Activated T-cell treated with anti-CD3 and anti-CD28 coated beads, Interleukin-2, amount 50 U/mL, for 72 hours (primary cell): ENCODE measurements around the gene IL31. TPM values are rescaled to one million over a fixed set of nuclear protein-coding genes. Genes with fewer than 3 reads are reported as not detected.

Experiments
- ATAC-seq, 2 donors: fragments of 150-1000 bp; cut with Tn5 transposase; replicated peaks in 1 of 2; 2 replicates each; pipeline ENCODE4 v1.10.0; 2021; ENCODE audit warnings: moderate library complexity in 2 of 2, mild to moderate bottlenecking in 1 of 2
- DNase-seq, 2 donors: peaks; one replicate each; pipeline ENCODE4 v3.0.0; 2021 to 2022; ENCODE audit warnings: mixed read lengths in 1 of 2
- H3K27ac Mint-ChIP-seq: one replicate; pipeline ENCODE4 v1.8.0; 2022; ENCODE audit warnings: mild to moderate bottlenecking, moderate library complexity, mixed read lengths
- H3K27me3 Mint-ChIP-seq: one replicate; pipeline ENCODE4 v1.8.0; 2022; ENCODE audit warnings: low read depth, mixed read lengths
- H3K36me3 Mint-ChIP-seq, 2 donors: one replicate each; pipeline ENCODE4 v1.8.0; 2022; ENCODE audit warnings: mixed read lengths in 2 of 2, mild to moderate bottlenecking in 1 of 2; ENCODE audit not compliant: insufficient read depth in 2 of 2
- H3K4me1 Mint-ChIP-seq: one replicate; pipeline ENCODE4 v1.8.0; 2022; ENCODE audit warnings: low read depth, mixed read lengths
- H3K4me3 Mint-ChIP-seq, 2 donors: one replicate each; pipeline ENCODE4 v1.8.0; 2022; ENCODE audit warnings: mild to moderate bottlenecking in 2 of 2, mixed read lengths in 2 of 2, moderate library complexity in 2 of 2
- H3K9me3 Mint-ChIP-seq, 2 donors: one replicate each; pipeline ENCODE4 v1.8.0; 2022; ENCODE audit warnings: mixed read lengths in 2 of 2
- total RNA-seq, 2 donors: library from RNA; stranded (reverse); gene quantifications; one replicate each; pipeline ENCODE4 v1.2.3, GENCODE V29; 2022

IL31 gene
- total RNA-seq, 2 donors from 2014 or later: 4.0 to 8.0 TPM

DNA sequence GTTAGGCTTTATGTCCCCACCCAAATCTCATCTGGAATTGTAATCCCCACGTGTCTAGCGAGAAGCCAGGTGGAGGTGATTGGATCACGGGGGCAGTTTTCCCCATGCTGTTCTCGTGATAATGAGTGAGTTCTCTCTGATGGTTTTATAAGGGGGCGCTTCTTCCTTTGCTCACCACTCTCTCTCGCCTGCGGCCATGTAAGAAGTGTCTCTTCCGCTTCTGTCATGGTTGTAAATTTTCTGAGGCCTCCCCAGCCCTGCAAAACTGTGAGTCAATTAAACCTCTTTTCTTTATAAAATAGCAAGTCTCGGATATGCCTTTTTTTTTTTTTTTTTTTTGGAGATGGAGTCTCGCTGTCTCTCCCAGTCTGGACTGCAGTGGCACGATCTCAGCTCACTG lies 13.3 kb downstream of the IL31 start:
- H3K9me3 Mint-ChIP-seq: no peaks in the 10 kb centered on the region
- no peak overlapping the region for H3K27ac Mint-ChIP-seq
- no peaks in the 10 kb centered on the region for H3K36me3 Mint-ChIP-seq
- DNase-seq: no peak
- H3K4me3 Mint-ChIP-seq: no peak overlapping the region
- H3K27me3 Mint-ChIP-seq: no peaks in the 10 kb centered on the region
- peaks cover 26% of the 10 kb centered on the region for H3K4me1 Mint-ChIP-seq
- ATAC-seq: no peak

DNA sequence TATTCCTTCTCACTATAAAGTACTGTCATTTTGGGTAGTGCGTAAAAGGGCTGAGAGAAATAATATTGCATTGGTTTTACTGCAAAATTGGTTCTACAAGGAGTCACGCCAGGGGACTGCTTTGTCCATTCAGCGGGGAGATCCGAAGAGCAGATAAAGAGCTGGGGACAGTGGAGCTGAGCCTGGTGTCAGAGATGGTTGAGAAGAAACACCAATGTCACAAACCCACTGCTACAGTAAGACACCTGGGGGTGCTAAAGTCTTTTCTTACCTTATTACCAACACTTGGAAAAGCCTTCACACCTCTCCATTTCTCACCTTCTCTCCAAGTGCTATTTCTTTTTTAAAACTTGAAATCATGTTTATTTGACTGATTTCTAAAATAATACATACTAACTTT lies 14.1 kb downstream of the IL31 start:
- H3K27ac Mint-ChIP-seq: no peak overlapping the region
- peak in 1 of 2 donors; percentile 50 for ATAC-seq

DNA sequence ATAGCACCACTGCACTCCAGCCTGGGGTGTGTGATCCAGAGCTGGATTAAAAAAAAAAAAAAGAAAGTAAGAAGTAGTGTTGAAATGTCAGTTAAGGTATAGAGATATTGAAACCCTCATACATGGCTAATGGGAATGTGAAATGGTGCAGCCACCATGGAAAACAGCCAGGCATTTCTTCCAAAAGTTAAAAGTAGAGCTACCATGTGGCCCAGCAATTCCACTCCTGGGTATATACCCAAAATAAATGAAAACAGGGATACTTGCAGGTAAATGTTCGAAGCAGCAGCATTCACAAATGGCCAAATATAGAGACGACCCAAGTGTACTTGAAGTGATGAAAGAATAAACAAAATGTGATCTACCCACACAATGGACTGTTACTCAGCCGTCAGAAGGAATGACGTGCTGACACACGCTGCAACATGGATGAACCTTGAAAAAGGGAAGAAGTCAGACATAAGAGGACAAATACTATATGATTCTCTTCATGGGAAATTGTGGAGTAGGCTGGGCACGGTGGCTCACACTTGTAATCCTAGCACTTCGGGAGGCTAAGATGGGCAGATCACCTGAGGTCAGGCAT lies 15.2 kb downstream of the IL31 start:
- H3K9me3 Mint-ChIP-seq: no peaks in the 10 kb centered on the region
- H3K27me3 Mint-ChIP-seq: no peaks in the 10 kb centered on the region
- no peak for ATAC-seq
- peaks cover 19% of the 10 kb centered on the region for H3K4me1 Mint-ChIP-seq
- H3K36me3 Mint-ChIP-seq: no peaks in the 10 kb centered on the region
- H3K4me3 Mint-ChIP-seq: no peak overlapping the region
- DNase-seq: no peak
- H3K27ac Mint-ChIP-seq: no peak overlapping the region

More for the DNA sequence above, 14.1 kb downstream of the IL31 start:
- H3K4me3 Mint-ChIP-seq: no peak overlapping the region
- H3K4me1 Mint-ChIP-seq: peaks cover 20% of the 10 kb centered on the region
- H3K27me3 Mint-ChIP-seq: no peaks in the 10 kb centered on the region
- H3K36me3 Mint-ChIP-seq: no peaks in the 10 kb centered on the region
- DNase-seq: no peak
- no peaks in the 10 kb centered on the region for H3K9me3 Mint-ChIP-seq

DNA sequence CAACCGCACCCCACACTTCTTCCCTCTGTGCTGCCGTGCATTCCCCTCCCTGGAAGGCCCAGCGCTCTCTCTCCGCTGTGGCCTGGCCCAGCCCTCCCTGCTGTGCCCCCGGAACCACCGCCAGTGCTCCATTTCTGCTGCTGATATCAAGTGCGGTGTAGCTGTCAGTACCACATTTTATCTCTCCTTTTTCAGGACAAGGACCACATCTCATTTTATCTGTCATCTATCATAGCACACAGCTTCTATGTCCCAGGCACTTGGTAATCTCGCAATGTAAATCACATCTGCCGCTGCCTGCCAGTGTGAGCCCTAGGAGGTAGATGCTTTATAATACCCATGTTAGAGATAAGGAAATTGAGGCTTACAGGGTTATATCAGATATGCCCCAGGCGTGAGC lies 18.3 kb downstream of the IL31 start:
- DNase-seq (no peak), ATAC-seq (no peak)
- H3K27ac Mint-ChIP-seq: no peak overlapping the region
- no peak overlapping the region for H3K4me3 Mint-ChIP-seq
- H3K27me3 Mint-ChIP-seq: no peaks in the 10 kb centered on the region
- H3K36me3 Mint-ChIP-seq: no peaks in the 10 kb centered on the region
- H3K4me1 Mint-ChIP-seq: no peaks in the 10 kb centered on the region
- H3K9me3 Mint-ChIP-seq: no peaks in the 10 kb centered on the region

DNA sequence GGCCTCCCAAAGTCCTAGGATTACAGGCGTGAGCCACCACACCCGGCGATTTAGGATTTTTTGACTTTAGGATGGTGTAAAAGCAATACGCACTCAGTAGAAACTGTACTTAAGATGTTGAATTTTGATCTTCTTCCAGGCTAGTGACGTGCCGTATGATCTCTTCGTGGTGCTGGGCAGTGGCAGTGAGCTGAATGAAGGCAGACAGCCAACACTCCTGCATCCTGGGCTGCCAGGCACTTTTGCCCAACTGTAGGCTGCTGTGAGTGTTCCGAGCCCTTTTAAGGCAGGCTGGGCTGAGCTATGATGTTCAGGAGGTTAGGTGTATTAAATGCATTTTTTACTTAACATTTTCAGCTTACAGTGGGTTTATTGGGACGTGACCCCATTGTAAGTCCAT lies 21.3 kb downstream of the IL31 start:
- DNase-seq (no peak), ATAC-seq (no peak)
- Mint-ChIP-seq H3K4me1 (peaks cover 12% of the 10 kb centered on the region), H3K9me3 (no peaks in the 10 kb centered on the region), H3K27me3 (no peaks in the 10 kb centered on the region), H3K4me3 (no peak overlapping the region), H3K27ac (no peak overlapping the region), H3K36me3 (no peaks in the 10 kb centered on the region)

DNA sequence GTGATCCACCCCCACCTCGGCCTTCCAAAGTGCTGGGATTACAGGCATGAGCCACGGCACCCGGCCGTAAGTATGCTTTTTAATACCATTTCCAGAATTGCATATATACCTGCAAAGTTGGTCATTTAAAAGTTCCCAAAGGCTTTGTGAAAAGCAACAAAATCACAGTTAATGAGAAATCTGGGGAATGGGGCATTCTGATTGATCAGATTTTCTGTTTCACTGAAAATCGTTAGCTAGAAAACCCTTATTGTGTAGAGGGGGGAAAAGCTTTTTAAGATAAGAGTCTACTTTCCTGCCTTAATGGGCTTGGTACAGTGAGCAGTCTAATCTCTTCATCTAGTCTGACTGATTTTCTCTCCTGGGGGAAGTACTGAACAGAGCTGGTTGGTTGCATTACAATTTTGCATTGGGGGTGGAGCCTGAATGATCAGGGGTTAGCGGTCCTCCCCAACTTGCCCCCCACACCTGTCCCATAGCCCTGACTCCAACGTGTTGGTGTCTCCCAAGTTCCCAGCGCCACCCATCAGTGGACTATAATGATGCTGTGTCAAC lies 23.8 kb downstream of the IL31 start:
- no peaks in the 10 kb centered on the region for H3K9me3 Mint-ChIP-seq
- H3K4me1 Mint-ChIP-seq: peaks cover 12% of the 10 kb centered on the region
- DNase-seq: no peak
- H3K27ac Mint-ChIP-seq: no peak overlapping the region
- H3K27me3 Mint-ChIP-seq: no peaks in the 10 kb centered on the region
- no peak overlapping the region for H3K4me3 Mint-ChIP-seq
- H3K36me3 Mint-ChIP-seq: no peaks in the 10 kb centered on the region
- no peak for ATAC-seq

DNA sequence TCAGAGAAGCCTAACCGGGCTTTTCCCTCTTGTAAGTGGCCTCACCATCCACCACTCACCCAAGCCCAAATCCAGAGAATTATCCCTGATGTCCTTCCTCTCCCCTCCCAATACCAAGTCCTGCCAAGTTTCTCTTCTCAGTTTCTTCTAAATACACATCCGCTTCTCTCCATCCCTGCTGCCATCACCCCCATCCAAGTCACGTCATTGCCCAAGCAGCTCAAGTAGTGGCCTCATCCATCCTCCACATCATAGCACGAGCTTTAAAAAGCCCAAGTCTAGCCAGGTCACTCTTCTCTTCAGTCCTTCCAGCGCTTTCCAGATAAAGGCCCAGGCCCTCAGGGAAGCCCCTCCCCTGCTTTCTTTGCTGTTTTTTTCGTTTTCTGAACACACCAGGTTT lies 25.4 kb downstream of the IL31 start:
- no peaks in the 10 kb centered on the region for H3K27me3 Mint-ChIP-seq
- DNase-seq (no peak), ATAC-seq (no peak)
- no peak overlapping the region for H3K4me3 Mint-ChIP-seq
- no peaks in the 10 kb centered on the region for H3K9me3 Mint-ChIP-seq
- peaks cover 12% of the 10 kb centered on the region for H3K4me1 Mint-ChIP-seq
- H3K27ac Mint-ChIP-seq: no peak overlapping the region
- H3K36me3 Mint-ChIP-seq: no peaks in the 10 kb centered on the region

DNA sequence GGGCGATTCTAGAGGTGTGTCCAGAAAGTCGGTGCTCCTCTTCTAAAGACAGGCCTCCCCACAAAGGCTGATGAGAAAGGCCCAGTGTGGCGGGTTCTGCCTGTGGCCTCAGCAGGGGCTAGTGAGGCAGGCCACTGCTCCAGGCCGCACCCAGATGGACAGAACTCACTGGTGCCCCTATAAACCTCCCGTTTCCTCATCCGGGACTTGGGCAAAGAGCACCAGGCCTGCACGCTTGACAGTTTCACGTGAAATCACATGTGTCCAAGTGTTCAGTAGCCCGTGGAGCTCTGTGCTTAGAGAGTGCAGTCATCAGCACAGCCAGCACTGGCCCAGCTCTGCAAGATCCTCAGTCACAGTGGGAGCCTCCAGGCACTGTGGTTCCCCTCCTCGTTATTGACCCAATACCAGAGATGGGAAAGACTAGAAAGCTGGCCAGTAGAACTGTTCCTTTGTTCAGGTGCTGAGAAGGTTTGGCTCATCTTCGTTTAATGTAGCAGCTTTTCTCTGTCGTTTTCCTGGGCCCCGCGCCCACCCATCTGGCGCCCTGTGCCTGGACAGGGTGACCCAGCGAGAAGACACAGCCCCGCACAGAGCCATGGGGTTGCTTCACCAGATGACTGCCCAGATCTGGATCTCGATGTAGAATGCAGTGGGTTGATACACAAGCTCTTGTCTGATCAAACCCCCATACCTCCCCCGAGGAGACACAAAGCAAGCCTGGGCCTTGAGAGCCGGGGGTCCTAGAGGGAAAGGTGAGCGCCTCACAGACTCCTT lies 26.3 kb downstream of the IL31 start:
- H3K36me3 Mint-ChIP-seq: no peaks in the 10 kb centered on the region
- no peak for ATAC-seq
- no peak overlapping the region for H3K4me3 Mint-ChIP-seq
- H3K27ac Mint-ChIP-seq: no peak overlapping the region
- no peak for DNase-seq
- no peaks in the 10 kb centered on the region for H3K9me3 Mint-ChIP-seq
- H3K27me3 Mint-ChIP-seq: no peaks in the 10 kb centered on the region
- H3K4me1 Mint-ChIP-seq: peaks cover 12% of the 10 kb centered on the region

DNA sequence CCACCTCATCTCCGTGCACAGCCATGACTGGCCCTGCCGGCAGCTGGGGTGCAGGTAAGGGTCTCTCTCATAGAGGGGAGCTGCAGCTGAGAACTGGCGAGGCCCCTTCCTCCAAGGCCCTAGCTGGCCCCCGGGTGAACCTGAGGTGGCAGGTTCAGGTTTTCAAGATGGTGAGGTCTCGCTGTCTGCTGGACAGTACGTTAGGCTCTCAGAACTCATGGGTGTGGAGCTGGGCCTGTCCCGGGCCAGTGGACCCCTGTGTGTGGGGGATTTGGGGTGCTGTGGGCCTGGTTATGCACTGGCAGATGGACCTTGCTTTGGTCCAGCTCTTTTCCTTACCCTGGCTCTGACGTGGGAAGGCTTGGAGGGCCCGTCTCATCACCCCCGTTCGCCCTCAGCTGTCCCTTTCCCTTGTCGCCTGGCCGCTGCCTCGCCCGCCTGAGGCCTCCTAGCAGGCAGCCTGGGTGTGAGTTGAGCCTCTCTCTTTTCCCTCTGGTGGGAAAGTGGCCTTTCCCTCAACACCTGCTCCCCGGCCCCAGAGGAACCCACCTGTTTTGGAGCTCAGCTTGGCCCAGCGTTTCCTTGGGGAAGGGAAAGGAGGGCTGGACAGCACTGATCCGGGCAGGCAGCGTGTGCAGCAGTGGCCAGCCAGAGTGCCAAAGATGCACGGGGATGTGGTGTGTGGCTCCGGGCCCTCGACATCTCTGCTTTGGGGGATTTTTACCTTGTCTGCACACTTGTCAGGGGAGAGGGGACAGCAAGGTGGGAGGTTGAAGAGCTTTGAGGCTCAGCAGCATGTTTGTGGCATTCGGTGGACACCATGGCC lies 28.3 kb downstream of the IL31 start:
- H3K27ac Mint-ChIP-seq: no peak overlapping the region

DNA sequence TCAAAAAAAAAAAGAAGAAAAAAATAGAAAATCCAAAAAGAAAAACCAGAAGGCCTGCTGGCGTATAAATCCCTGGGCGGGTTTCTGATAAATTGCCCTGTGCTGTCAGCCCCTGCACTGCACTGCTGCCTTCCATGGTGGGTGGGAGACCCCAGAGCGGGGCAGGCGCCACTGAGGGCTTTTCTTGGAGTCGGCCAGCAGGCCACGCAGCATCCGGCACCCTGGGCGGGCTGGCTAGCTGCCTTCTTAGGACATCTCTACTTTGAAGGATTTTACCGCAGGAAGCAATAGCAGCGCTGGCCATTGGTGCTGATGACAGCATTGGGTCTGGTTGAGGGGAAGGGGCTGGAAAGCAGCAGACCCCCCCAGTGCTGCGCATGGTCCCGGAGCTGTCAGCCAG lies 29.1 kb downstream of the IL31 start:
- no peak overlapping the region for H3K27ac Mint-ChIP-seq
- no peaks in the 10 kb centered on the region for H3K27me3 Mint-ChIP-seq
- H3K4me3 Mint-ChIP-seq: no peak overlapping the region
- peaks cover 10% of the 10 kb centered on the region for H3K4me1 Mint-ChIP-seq
- no peaks in the 10 kb centered on the region for H3K36me3 Mint-ChIP-seq
- ATAC-seq (no peak), DNase-seq (no peak)
- H3K9me3 Mint-ChIP-seq: no peaks in the 10 kb centered on the region

More for the DNA sequence above, 28.3 kb downstream of the IL31 start:
- Mint-ChIP-seq H3K27me3 (no peaks in the 10 kb centered on the region), H3K36me3 (no peaks in the 10 kb centered on the region), H3K9me3 (no peaks in the 10 kb centered on the region), H3K4me1 (peaks cover 12% of the 10 kb centered on the region), H3K4me3 (no peak overlapping the region)
- no peak for DNase-seq
- ATAC-seq: no peak

DNA sequence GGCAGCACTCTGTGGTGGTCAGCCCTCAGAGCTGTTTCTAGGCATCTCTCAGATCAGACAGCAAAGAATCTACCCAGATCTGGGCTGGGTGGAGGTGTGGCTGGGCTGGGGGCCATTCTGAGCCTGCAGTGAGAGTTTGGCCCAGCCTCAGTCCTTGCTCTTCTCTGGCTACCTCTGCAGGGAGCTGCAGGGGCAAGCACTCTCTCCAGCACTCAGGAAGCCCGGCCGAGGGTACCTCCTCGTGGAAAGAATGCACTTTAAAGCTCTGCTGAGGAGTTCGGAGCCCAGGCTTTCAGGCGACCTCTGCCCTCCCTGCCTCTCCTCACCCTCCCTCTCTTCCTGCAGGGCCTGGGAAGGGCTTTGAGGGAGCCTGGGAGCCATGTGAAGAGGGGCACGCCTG lies 31.2 kb downstream of the IL31 start:
- Mint-ChIP-seq H3K4me1 (no peaks in the 10 kb centered on the region), H3K9me3 (no peaks in the 10 kb centered on the region), H3K36me3 (no peaks in the 10 kb centered on the region), H3K27me3 (no peaks in the 10 kb centered on the region), H3K4me3 (no peak overlapping the region), H3K27ac (no peak overlapping the region)
- ATAC-seq (no peak), DNase-seq (no peak)

DNA sequence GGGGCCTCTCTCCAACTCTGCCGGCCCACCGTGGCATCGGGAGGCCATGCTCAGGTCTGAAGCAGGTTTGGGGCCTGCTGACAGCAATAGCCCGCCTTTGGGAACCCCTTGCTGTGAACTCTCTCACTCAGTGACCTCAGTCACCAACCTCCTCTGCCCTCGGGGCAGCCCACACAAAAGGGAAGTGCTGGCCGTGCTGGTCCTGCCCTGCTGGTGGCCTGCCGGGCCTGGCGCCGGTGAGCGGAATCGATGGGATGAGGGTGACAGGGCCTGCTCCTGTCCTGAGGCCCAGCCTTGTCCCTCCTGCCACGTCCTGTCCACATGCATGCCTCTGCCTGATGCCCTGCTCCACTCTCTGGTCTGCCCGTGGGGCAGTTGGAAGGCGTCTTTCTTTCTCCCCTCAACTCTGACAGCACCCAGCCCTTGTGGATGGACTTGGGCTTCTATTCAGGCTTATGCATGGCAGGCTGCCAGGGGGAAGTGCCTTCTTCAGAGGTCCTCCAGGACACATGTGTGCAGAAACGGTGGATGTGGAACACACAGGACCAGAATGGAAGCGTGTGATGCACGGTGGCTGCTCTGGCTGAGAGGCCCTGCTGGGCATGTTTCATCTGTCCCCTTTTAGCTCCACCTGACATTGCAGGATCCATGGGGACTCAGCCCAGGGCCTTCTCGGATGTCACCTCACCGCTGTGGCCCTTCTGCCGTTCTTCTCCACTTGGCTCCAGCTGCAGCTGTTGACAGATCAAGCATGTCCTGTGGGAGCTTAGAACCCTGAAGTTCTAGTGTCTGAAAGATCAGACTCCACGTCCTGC lies 31.9 kb downstream of the IL31 start:
- H3K27me3 Mint-ChIP-seq: no peaks in the 10 kb centered on the region
- DNase-seq (no peak), ATAC-seq (no peak)
- no peaks in the 10 kb centered on the region for H3K4me1 Mint-ChIP-seq
- H3K36me3 Mint-ChIP-seq: no peaks in the 10 kb centered on the region
- no peak overlapping the region for H3K27ac Mint-ChIP-seq
- no peak overlapping the region for H3K4me3 Mint-ChIP-seq
- H3K9me3 Mint-ChIP-seq: no peaks in the 10 kb centered on the region
